ENCODE data around the gene UQCRHL. TPM values are rescaled to one million over a fixed set of nuclear protein-coding genes. Genes with fewer than 3 reads are reported as not detected.

UQCRHL gene
- total and polyA plus RNA-seq, 12 donors: 0.24 to 6.0 (median 0.91) TPM

DNA sequence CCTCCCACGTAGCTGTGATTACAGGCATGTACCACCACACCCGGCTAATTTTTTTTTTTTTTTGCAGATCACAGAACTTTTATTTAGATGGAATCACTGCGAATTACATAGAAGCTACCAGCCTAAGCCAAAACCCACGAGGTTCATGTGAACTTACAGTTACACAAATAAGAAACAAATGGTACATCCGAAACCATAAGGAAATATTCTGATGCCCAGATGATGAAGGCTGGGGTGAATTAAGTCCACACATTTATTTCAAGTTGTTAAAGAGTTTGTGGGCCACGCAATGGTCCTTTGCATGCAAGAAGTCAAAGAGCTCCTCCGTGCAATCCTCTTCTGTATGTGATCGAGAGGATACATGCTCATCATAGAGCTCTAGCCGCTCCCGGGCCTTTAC lies 328 bp downstream of the UQCRHL start:
- no peaks in the 10 kb centered on the region for H3K27me3 ChIP-seq
- no peaks in the 10 kb centered on the region for H3K36me3 ChIP-seq (replicated peaks in 1 of 2)
- no peaks in the 10 kb centered on the region for H3K9me3 ChIP-seq (replicated peaks in 1 of 3)
- 89 to 91% (median 91%) methylated on average over 10 of the region's 10 CpGs for WGBS, 4 donors
- intact Hi-C loops (cut with DNase I): no loop called here
- no peaks in the 10 kb centered on the region for H3K4me1 ChIP-seq (replicated peaks in 1 of 2)
- H3K27ac ChIP-seq: no peak overlapping the region
- no peak for TF ChIP-seq POLR2A (IDR thresholded peaks at IDR 0.05)
- TF ChIP-seq, protein P1, sequence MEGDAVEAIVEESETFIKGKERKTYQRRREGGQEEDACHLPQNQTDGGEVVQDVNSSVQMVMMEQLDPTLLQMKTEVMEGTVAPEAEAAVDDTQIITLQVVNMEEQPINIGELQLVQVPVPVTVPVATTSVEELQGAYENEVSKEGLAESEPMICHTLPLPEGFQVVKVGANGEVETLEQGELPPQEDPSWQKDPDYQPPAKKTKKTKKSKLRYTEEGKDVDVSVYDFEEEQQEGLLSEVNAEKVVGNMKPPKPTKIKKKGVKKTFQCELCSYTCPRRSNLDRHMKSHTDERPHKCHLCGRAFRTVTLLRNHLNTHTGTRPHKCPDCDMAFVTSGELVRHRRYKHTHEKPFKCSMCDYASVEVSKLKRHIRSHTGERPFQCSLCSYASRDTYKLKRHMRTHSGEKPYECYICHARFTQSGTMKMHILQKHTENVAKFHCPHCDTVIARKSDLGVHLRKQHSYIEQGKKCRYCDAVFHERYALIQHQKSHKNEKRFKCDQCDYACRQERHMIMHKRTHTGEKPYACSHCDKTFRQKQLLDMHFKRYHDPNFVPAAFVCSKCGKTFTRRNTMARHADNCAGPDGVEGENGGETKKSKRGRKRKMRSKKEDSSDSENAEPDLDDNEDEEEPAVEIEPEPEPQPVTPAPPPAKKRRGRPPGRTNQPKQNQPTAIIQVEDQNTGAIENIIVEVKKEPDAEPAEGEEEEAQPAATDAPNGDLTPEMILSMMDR (IDR thresholded peaks at IDR 0.05): no peak
- H3K4me3 ChIP-seq: no peak overlapping the region
- DNase-seq: no peak

DNA sequence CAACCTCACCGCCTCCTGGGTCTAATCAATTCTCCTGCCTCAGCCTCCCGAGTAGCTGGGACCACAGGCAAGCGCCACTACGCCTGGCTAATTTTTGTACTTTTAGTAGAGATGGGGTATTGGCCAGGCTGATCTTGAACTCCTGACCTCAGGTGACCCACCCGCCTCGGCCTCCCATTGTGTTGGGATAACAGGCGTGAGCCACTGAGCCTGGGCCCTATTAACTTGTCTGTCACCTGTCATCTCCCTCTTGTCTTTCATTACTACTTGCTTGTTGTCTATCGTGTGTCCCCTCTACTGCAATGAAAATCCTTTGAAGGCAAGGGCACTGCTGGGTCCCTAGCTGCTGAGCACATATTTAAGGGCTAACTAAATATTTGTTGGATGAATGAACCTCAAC lies 3.4 kb downstream of the UQCRHL start:
- no peaks in the 10 kb centered on the region for H3K36me3 ChIP-seq (replicated peaks in 1 of 2)
- intact Hi-C loops (cut with DNase I): loop anchor here in 1 of 2 donors (5.0 kb wide), 1 partner anchor 188 kb away; no protein-coding TSS in a partner anchor
- H3K4me1 ChIP-seq (replicated peaks in 1 of 2): peaks cover 13 to 17% of the 10 kb centered on the region in 2 donors
- TF ChIP-seq POLR2A (IDR thresholded peaks at IDR 0.05): no peak
- TF ChIP-seq, protein P1 (IDR thresholded peaks at IDR 0.05): no peak
- WGBS, 4 donors: 82 to 91% (median 89%) methylated on average over 8 of the region's 8 CpGs
- no peaks in the 10 kb centered on the region for H3K27me3 ChIP-seq
- DNase-seq: no peak
- H3K27ac ChIP-seq: no peak overlapping the region
- H3K4me3 ChIP-seq: no peak overlapping the region
- no peaks in the 10 kb centered on the region for H3K9me3 ChIP-seq (replicated peaks in 1 of 3)

DNA sequence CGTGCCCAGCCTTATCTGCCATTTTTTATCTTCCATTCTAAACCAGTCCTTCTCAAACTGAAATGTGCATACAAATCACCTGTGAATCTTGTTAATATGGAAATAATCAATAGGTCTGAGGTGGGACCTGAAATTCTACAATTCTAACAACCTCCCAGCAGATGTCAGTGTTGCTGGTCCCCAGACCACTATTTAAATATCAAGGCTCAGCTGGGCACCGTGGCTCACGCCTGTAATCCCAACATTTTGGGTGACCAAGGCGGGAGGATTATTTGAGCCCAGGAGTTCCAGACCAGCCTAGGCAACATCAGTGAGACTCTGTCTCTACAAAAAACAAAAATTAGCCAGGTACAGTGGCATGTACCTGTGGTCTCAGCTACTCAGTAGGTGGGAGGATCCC lies 4.1 kb downstream of the UQCRHL start:
- Histone ChIP-seq H3K4me3 (no peak overlapping the region), H3K4me1 (replicated peaks in 1 of 2) (peaks cover 15 to 20% of the 10 kb centered on the region in 2 donors), H3K27me3 (no peaks in the 10 kb centered on the region), H3K9me3 (replicated peaks in 1 of 3) (no peaks in the 10 kb centered on the region), H3K36me3 (replicated peaks in 1 of 2) (no peaks in the 10 kb centered on the region), H3K27ac (no peak overlapping the region)
- DNase-seq: no peak
- TF ChIP-seq, protein P1 (IDR thresholded peaks at IDR 0.05): peak; percentile 5 to 43 (median 40)
- no peak for TF ChIP-seq POLR2A (IDR thresholded peaks at IDR 0.05)
- 35 to 37% (median 35%) methylated on average over 4 of the region's 4 CpGs for WGBS, 4 donors
- intact Hi-C loops (cut with DNase I): loop anchor here in 1 of 2 donors (5.0 kb wide), 1 partner anchor 189 kb away; no protein-coding TSS in a partner anchor

DNA sequence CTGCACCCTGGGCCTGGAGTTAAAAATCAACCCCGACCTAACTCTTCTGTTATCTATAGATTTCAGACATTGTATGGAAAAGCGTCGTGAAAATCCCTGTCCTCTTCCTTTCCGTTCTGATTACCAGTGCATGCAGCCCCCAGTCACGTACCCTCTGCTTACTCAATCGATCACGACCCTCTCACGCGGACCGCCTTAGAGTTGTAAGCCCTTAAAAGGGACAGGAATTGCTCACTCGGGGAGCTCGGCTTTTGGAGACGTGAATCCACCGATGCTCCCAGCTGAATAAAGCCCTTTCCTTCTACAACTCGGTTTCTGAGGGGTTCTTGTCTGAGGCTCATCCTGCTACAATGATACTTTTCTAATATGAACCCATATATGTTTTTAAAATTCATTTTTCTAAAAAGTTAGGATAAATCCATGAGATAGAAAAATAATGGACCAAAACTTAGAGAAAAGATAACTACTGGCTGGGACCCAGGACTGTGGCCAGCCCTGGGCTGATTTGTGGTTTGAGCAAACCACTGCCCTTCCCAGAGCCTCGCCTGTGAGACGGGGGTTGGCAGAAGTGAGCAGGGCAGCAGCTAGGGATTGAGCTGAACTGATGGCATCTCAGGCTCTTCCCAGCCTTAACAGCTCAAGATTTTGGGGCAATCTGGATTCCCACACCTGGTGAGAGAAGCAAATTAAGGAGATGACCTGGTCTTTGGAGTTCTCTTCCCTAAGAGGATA lies 5.0 kb downstream of the UQCRHL start:
- WGBS, 4 donors: 84 to 90% (median 88%) methylated on average over 17 of the region's 17 CpGs
- intact Hi-C loops (cut with DNase I): loop anchor here in 1 of 2 donors (5.0 kb wide), 1 partner anchor 190 kb away; no protein-coding TSS in a partner anchor
- H3K27me3 ChIP-seq: no peaks in the 10 kb centered on the region
- H3K36me3 ChIP-seq (replicated peaks in 1 of 2): no peaks in the 10 kb centered on the region
- DNase-seq: no peak
- H3K4me1 ChIP-seq (replicated peaks in 1 of 2): peaks cover 15 to 20% of the 10 kb centered on the region in 2 donors
- TF ChIP-seq POLR2A (IDR thresholded peaks at IDR 0.05): no peak
- TF ChIP-seq, protein P1 (IDR thresholded peaks at IDR 0.05): no peak
- no peak overlapping the region for H3K27ac ChIP-seq
- H3K9me3 ChIP-seq (replicated peaks in 1 of 3): no peaks in the 10 kb centered on the region
- H3K4me3 ChIP-seq: no peak overlapping the region
